ENCODE results near the gene NRG2. TPM values are rescaled to one million over a fixed set of nuclear protein-coding genes. Genes with fewer than 3 reads are reported as not detected.

Gene NRG2
- polyA plus RNA-seq, 3 donors = 0.01 TPM; not detected in 2

- no peak overlapping the region for H3K4me3 ChIP-seq (replicated peaks in 1 of 3; ENCODE audit: low read depth in 2 of 3, low read length in 3 of 3)
- peaks cover 0 to 2% (median 0%) of the 10 kb centered on the region in 7 donors for H3K9me3 Mint-ChIP-seq
- TF ChIP-seq CTCF (IDR thresholded peaks at IDR 0.05) = no peak
- peaks cover 2 to 14% (median 8%) of the 10 kb centered on the region in 3 donors for H3K27me3 Mint-ChIP-seq (ENCODE audit: low read depth in 3 of 3)
- no peak for DNase-seq
- H3K36me3 Mint-ChIP-seq = no peaks in the 10 kb centered on the region
- intact Hi-C loops (cut with micrococcal nuclease) = no loop called here
- no peaks in the 10 kb centered on the region for H3K4me1 ChIP-seq (ENCODE audit: control insufficient read depth in 1 of 2, insufficient read depth in 2 of 2, low read length in 2 of 2)
- peaks cover 0 to 2% of the 10 kb centered on the region in 2 donors for H3K27me3 ChIP-seq (ENCODE audit: control insufficient read depth in 2 of 2, insufficient read depth in 2 of 2, low read length in 2 of 2)
- H4K20me1 ChIP-seq (ENCODE audit: insufficient read depth, low read length) = no peaks in the 10 kb centered on the region
- H3K4me2 ChIP-seq (replicated peaks; ENCODE audit: extremely low read depth, low read length, poor library complexity, severe bottlenecking) = no peak overlapping the region
- no peaks in the 10 kb centered on the region for H3K9me3 ChIP-seq (replicated peaks in 1 of 2; ENCODE audit: control insufficient read depth in 1 of 2, insufficient read depth in 1 of 2, low read length in 2 of 2)
- WGBS (ENCODE audit: insufficient coverage) = 81% methylated on average over 4 of the region's 8 CpGs
- no peak overlapping the region for H3K27ac Mint-ChIP-seq
- H3K36me3 ChIP-seq (replicated peaks in 1 of 2; ENCODE audit: control insufficient read depth in 1 of 2, insufficient read depth in 2 of 2, low read length in 2 of 2) = no peaks in the 10 kb centered on the region
- no peak overlapping the region for H3K27ac ChIP-seq (ENCODE audit: low read depth in 1 of 2, low read length in 2 of 2)
- H3K79me2 ChIP-seq (ENCODE audit: insufficient read depth, low read length) = no peaks in the 10 kb centered on the region
- H2AFZ ChIP-seq (ENCODE audit: insufficient read depth, low read depth, low read length, poor library complexity, severe bottlenecking) = no peak overlapping the region
- H3K9ac ChIP-seq (ENCODE audit: insufficient read depth, low read length, poor library complexity, severe bottlenecking) = no peak overlapping the region
- peaks cover 3% of the 10 kb centered on the region for H3K4me1 Mint-ChIP-seq
- no peak overlapping the region for H3K4me3 Mint-ChIP-seq
Observed at GRCh38 chr5:139954462-139954861, 88.6 kb downstream of the NRG2 start.

- Histone ChIP-seq H3K4me3 (replicated peaks in 1 of 3; ENCODE audit: low read depth in 2 of 3, low read length in 3 of 3) (no peak overlapping the region), H3K36me3 (replicated peaks in 1 of 2; ENCODE audit: control insufficient read depth in 1 of 2, insufficient read depth in 2 of 2, low read length in 2 of 2) (no peaks in the 10 kb centered on the region), H2AFZ (ENCODE audit: insufficient read depth, low read depth, low read length, poor library complexity, severe bottlenecking) (no peak overlapping the region), H3K4me1 (ENCODE audit: control insufficient read depth in 1 of 2, insufficient read depth in 2 of 2, low read length in 2 of 2) (no peaks in the 10 kb centered on the region), H3K9me3 (replicated peaks in 1 of 2; ENCODE audit: control insufficient read depth in 1 of 2, insufficient read depth in 1 of 2, low read length in 2 of 2) (no peaks in the 10 kb centered on the region), H3K4me2 (replicated peaks; ENCODE audit: extremely low read depth, low read length, poor library complexity, severe bottlenecking) (no peak overlapping the region), H3K27ac (ENCODE audit: low read depth in 1 of 2, low read length in 2 of 2) (no peak overlapping the region), H3K9ac (ENCODE audit: insufficient read depth, low read length, poor library complexity, severe bottlenecking) (no peak overlapping the region), H3K79me2 (ENCODE audit: insufficient read depth, low read length) (no peaks in the 10 kb centered on the region), H4K20me1 (ENCODE audit: insufficient read depth, low read length) (no peaks in the 10 kb centered on the region), H3K27me3 (ENCODE audit: control insufficient read depth in 2 of 2, insufficient read depth in 2 of 2, low read length in 2 of 2) (peaks cover 0 to 2% of the 10 kb centered on the region in 2 donors)
- WGBS (ENCODE audit: insufficient coverage) = 89% methylated on average over 7 of the region's 7 CpGs
- no peak overlapping the region for H3K4me3 Mint-ChIP-seq
- no peak overlapping the region for H3K27ac Mint-ChIP-seq
- H3K27me3 Mint-ChIP-seq (ENCODE audit: low read depth in 3 of 3) = peaks cover 2 to 14% (median 8%) of the 10 kb centered on the region in 3 donors
- peaks cover 3% of the 10 kb centered on the region for H3K4me1 Mint-ChIP-seq
- intact Hi-C loops (cut with micrococcal nuclease) = no loop called here
- no peak for DNase-seq
- H3K9me3 Mint-ChIP-seq = peaks cover 0 to 2% (median 0%) of the 10 kb centered on the region in 7 donors
- TF ChIP-seq CTCF (IDR thresholded peaks at IDR 0.05) = no peak
- H3K36me3 Mint-ChIP-seq = no peaks in the 10 kb centered on the region
Observed at GRCh38 chr5:139954022-139954421, 89.1 kb downstream of the NRG2 start.
